Measurements from ENCODE around the gene SOCS4.

- TF ChIP-seq POLR2A (IDR thresholded peaks at IDR 0.05; ENCODE audit: low read depth, low read length), result no peak
- TF ChIP-seq POLR2AphosphoS5 (IDR thresholded peaks at IDR 0.05; ENCODE audit: low read depth, low read length), result 0 out of 2 replicates have a peak, but pooled peaks have one; percentile 11
- TF ChIP-seq TAF1 (IDR thresholded peaks at IDR 0.05; ENCODE audit: borderline replicate concordance, low read depth, low read length), result no peak
These were observed 26.0 kb downstream of the SOCS4 start for GRCh38 chr14:55053018-55053417.

All from GM12892 (cell line).